ENCODE data around the gene ARID3A.

GRCh38 chr19:924553-925086, 1.2 kb upstream of the ARID3A start:
- TF ChIP-seq, protein P1, sequence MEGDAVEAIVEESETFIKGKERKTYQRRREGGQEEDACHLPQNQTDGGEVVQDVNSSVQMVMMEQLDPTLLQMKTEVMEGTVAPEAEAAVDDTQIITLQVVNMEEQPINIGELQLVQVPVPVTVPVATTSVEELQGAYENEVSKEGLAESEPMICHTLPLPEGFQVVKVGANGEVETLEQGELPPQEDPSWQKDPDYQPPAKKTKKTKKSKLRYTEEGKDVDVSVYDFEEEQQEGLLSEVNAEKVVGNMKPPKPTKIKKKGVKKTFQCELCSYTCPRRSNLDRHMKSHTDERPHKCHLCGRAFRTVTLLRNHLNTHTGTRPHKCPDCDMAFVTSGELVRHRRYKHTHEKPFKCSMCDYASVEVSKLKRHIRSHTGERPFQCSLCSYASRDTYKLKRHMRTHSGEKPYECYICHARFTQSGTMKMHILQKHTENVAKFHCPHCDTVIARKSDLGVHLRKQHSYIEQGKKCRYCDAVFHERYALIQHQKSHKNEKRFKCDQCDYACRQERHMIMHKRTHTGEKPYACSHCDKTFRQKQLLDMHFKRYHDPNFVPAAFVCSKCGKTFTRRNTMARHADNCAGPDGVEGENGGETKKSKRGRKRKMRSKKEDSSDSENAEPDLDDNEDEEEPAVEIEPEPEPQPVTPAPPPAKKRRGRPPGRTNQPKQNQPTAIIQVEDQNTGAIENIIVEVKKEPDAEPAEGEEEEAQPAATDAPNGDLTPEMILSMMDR (IDR thresholded peaks at IDR 0.05) = no peak
- TF ChIP-seq POLR2A (IDR thresholded peaks at IDR 0.05) = no peak
